Fibroblast of skin of scalp (primary cell): ENCODE measurements around the gene CLCN6.

Source experiments
- DNase-seq: peaks from one replicate; pipeline ENCODE4 v3.0.0-alpha.2; 2013

Gene CLCN6

GRCh38 chr1:11856698-11857097 lies 50.7 kb downstream of the CLCN6 start:
- DNase-seq: no peak

- DNase-seq: no peak
Observed at GRCh38 chr1:11857164-11857851, 51.3 kb downstream of the CLCN6 start.

- no peak for DNase-seq
Observed at GRCh38 chr1:11858158-11858557, 52.2 kb downstream of the CLCN6 start.

- no peak for DNase-seq
Observed at GRCh38 chr1:11858613-11858967, 52.6 kb downstream of the CLCN6 start, which contains the start of gene NPPB. Gene NPPB (minus strand): TSS chr1:11858945. CDS start chr1:11858833, 112 bp downstream.

GRCh38 chr1:11858968-11859871 lies 53.2 kb downstream of the CLCN6 start:
- peak; percentile 59 for DNase-seq

GRCh38 chr1:11860083-11860482 lies 54.1 kb downstream of the CLCN6 start:
- DNase-seq: no peak

- DNase-seq: no peak
Observed at GRCh38 chr1:11860587-11860986, 54.6 kb downstream of the CLCN6 start.

- peak; percentile 8 for DNase-seq
Observed at GRCh38 chr1:11862890-11863289, 56.9 kb downstream of the CLCN6 start.

- DNase-seq: no peak
Observed at GRCh38 chr1:11868331-11868980, 62.5 kb downstream of the CLCN6 start.

GRCh38 chr1:11869104-11869503 lies 63.1 kb downstream of the CLCN6 start:
- no peak for DNase-seq

GRCh38 chr1:11869650-11870207 lies 63.7 kb downstream of the CLCN6 start:
- no peak for DNase-seq

GRCh38 chr1:11872545-11872944 lies 66.6 kb downstream of the CLCN6 start:
- no peak for DNase-seq

GRCh38 chr1:11873395-11874257 lies 67.6 kb downstream of the CLCN6 start:
- no peak for DNase-seq

GRCh38 chr1:11874258-11874562 lies 68.2 kb downstream of the CLCN6 start:
- DNase-seq: no peak

- no peak for DNase-seq
Observed at GRCh38 chr1:11874624-11875023, 68.6 kb downstream of the CLCN6 start.

GRCh38 chr1:11875094-11875493 lies 69.1 kb downstream of the CLCN6 start:
- DNase-seq: no peak

GRCh38 chr1:11877074-11877473 lies 71.1 kb downstream of the CLCN6 start:
- DNase-seq: no peak

GRCh38 chr1:11878081-11878890 lies 72.3 kb downstream of the CLCN6 start:
- DNase-seq: no peak

- no peak for DNase-seq
Observed at GRCh38 chr1:11878891-11879190, 72.8 kb downstream of the CLCN6 start.

GRCh38 chr1:11879311-11880180 lies 73.6 kb downstream of the CLCN6 start:
- DNase-seq: no peak

- DNase-seq: no peak
Observed at GRCh38 chr1:11880181-11880575, 74.2 kb downstream of the CLCN6 start.
